LNCaP clone FGC (cell line): Measurements from ENCODE around the gene GOLGA8K.
"Not testable (repeated sequence)": the region's sequence is repeated elsewhere in the genome, so short reads cannot be mapped to it uniquely, and the experiment has no call there.

Experiments used
- DNase-seq: peaks from one replicate; pipeline ENCODE4 v3.0.0-alpha.2; 2011; ENCODE audit warnings: low read depth
- H3K4me3 ChIP-seq: 2 replicates; pipeline ENCODE4 v1.5.1; 2011; ENCODE audit warnings: mild to moderate bottlenecking, low read depth, low read length, control low read depth

GOLGA8K gene

GRCh38 chr15:32403192-32403591, at the start of gene GOLGA8K:
Gene GOLGA8K (minus strand): TSS chr15:32403292. CDS start chr15:32403194, 98 bp downstream.
- H3K4me3 ChIP-seq, DNase-seq: not testable (repeated sequence)

- not testable (repeated sequence) for DNase-seq, H3K4me3 ChIP-seq
These were observed 37.4 kb upstream of the GOLGA8K start for GRCh38 chr15:32440445-32440977.

- H3K4me3 ChIP-seq, DNase-seq: not testable (repeated sequence)
These were observed 31.2 kb upstream of the GOLGA8K start for GRCh38 chr15:32434102-32434963.

GRCh38 chr15:32427635-32428034, 24.5 kb upstream of the GOLGA8K start:
- H3K4me3 ChIP-seq, DNase-seq: not testable (repeated sequence)

- not testable (repeated sequence) for H3K4me3 ChIP-seq, DNase-seq
These were observed 23.4 kb upstream of the GOLGA8K start for GRCh38 chr15:32426511-32426910.

GRCh38 chr15:32407903-32408302, 4.8 kb upstream of the GOLGA8K start:
- not testable (repeated sequence) for DNase-seq, H3K4me3 ChIP-seq

GRCh38 chr15:32396522-32396921, 6.6 kb downstream of the GOLGA8K start:
- DNase-seq, H3K4me3 ChIP-seq: not testable (repeated sequence)

- not testable (repeated sequence) for H3K4me3 ChIP-seq, DNase-seq
These were observed 8.3 kb downstream of the GOLGA8K start for GRCh38 chr15:32394745-32395144.

- DNase-seq, H3K4me3 ChIP-seq: not testable (repeated sequence)
These were observed 14.9 kb downstream of the GOLGA8K start for GRCh38 chr15:32388050-32388648.

- not testable (repeated sequence) for DNase-seq, H3K4me3 ChIP-seq
These were observed 17.1 kb downstream of the GOLGA8K start for GRCh38 chr15:32385823-32386495.

- not testable (repeated sequence) for DNase-seq, H3K4me3 ChIP-seq
These were observed 28.9 kb downstream of the GOLGA8K start for GRCh38 chr15:32374185-32374584.

GRCh38 chr15:32373707-32374106, 29.4 kb downstream of the GOLGA8K start:
- H3K4me3 ChIP-seq: not testable (repeated sequence)

GRCh38 chr15:32372075-32372474, 31.0 kb downstream of the GOLGA8K start:
- H3K4me3 ChIP-seq, DNase-seq: not testable (repeated sequence)

More at GRCh38 chr15:32373707-32374106, 29.4 kb downstream of the GOLGA8K start:
- not testable (repeated sequence) for DNase-seq

- not testable (repeated sequence) for H3K4me3 ChIP-seq, DNase-seq
These were observed 32.6 kb downstream of the GOLGA8K start for GRCh38 chr15:32370526-32370925.

GRCh38 chr15:32370064-32370463, 33.0 kb downstream of the GOLGA8K start:
- DNase-seq, H3K4me3 ChIP-seq: not testable (repeated sequence)

GRCh38 chr15:32366492-32366891, 36.6 kb downstream of the GOLGA8K start:
- DNase-seq, H3K4me3 ChIP-seq: not testable (repeated sequence)

- not testable (repeated sequence) for H3K4me3 ChIP-seq, DNase-seq
These were observed 37.1 kb downstream of the GOLGA8K start for GRCh38 chr15:32365955-32366354.

- not testable (repeated sequence) for DNase-seq, H3K4me3 ChIP-seq
These were observed 38.1 kb downstream of the GOLGA8K start for GRCh38 chr15:32364944-32365343.

- DNase-seq, H3K4me3 ChIP-seq: not testable (repeated sequence)
These were observed 39.6 kb downstream of the GOLGA8K start for GRCh38 chr15:32363449-32363848.
